HL-60 (cell line): Measurements from ENCODE around the gene RAP1GAP2.
"Not testable (repeated sequence)": the region's sequence is repeated elsewhere in the genome, so short reads cannot be mapped to it uniquely, and the experiment has no call there.

Source experiments
- DNase-seq, 2 experiments: peaks; one replicate each; pipeline ENCODE4 v3.0.0-alpha.2; 2010 to 2020; ENCODE audit warnings: low read depth in 1 of 2, low spot score in 1 of 2
- H3K27ac ChIP-seq: fragments of 250-450 bp; sonication (Bioruptor Pico); replicated peaks from 2 replicates; pipeline ENCODE4 v1.5.1; 2020; ENCODE audit warnings: mild to moderate bottlenecking, moderate library complexity
- H3K27me3 ChIP-seq: fragments of 250-450 bp; sonication (Bioruptor Pico); 2 replicates; pipeline ENCODE4 v1.5.1; 2021; ENCODE audit warnings: mild to moderate bottlenecking, moderate library complexity; ENCODE audit not compliant: insufficient read depth, poor library complexity, severe bottlenecking
- H3K4me3 ChIP-seq: replicated peaks from 2 replicates; pipeline ENCODE4 v1.5.1; 2011; ENCODE audit warnings: mild to moderate bottlenecking, control low read depth, low read length; ENCODE audit not compliant: insufficient read depth
- CTCF ChIP-seq: IDR thresholded peaks from one replicate; pipeline ENCODE4 v1.5.1; 2011; ENCODE audit warnings: low read length, control low read depth, inconsistent platforms; ENCODE audit not compliant: insufficient read depth
- GABPA ChIP-seq: IDR thresholded peaks from 2 replicates; pipeline ENCODE4 v1.6.1; 2012; ENCODE audit warnings: low read depth
- POLR2AphosphoS5 ChIP-seq: IDR thresholded peaks from 2 replicates; pipeline ENCODE4 v1.6.1; 2012; ENCODE audit warnings: low read depth
- REST ChIP-seq: IDR thresholded peaks from 2 replicates; pipeline ENCODE4 v1.6.1; 2012; ENCODE audit warnings: low read depth; ENCODE audit not compliant: insufficient replicate concordance
- SPI1 ChIP-seq: IDR thresholded peaks from 2 replicates; pipeline ENCODE4 v1.6.1; 2012; ENCODE audit warnings: low read depth, mild to moderate bottlenecking, borderline replicate concordance

Gene RAP1GAP2

GRCh38 chr17:2780256-2780655 lies 16.0 kb upstream of the RAP1GAP2 start:
- TF ChIP-seq CTCF = no peak
- TF ChIP-seq REST = no peak
- no peak for TF ChIP-seq POLR2AphosphoS5
- TF ChIP-seq GABPA = no peak
- no peak for TF ChIP-seq SPI1

DNA sequence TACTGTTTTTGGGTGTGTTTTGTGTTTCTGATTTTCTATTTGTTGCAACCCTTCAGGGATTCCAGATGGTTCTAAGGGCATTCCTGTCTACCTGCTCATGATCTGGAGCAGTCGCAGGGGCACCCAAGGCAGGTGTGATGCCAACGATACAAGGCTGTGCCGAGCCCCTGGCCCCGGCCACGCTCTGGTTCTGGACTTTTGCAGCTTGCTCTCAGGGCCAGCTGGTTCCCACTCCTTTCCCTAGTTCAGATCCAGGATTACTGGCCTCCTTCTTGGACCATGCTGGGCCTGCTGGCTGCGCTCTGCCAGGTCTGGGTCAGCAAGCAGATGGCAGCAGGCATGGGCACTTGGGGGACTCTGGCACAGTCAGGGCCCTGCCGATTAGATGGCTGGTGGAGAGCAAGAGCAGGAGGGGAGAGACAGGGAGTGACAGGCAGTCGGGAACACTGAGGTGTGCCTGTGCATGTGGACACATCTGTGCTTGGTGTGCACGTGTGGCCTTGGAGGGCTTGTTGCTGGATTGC lies 15.2 kb upstream of the RAP1GAP2 start:
- TF ChIP-seq SPI1 (no peak), GABPA (no peak), REST (no peak), CTCF (no peak), POLR2AphosphoS5 (no peak)
- Histone ChIP-seq H3K4me3 (no peak overlapping the region), H3K27ac (no peak overlapping the region), H3K27me3 (peaks cover 7% of the 10 kb centered on the region)
- DNase-seq = no peak

More at GRCh38 chr17:2780256-2780655, 16.0 kb upstream of the RAP1GAP2 start:
- Histone ChIP-seq H3K4me3 (no peak overlapping the region), H3K27me3 (peaks cover 9% of the 10 kb centered on the region), H3K27ac (no peak overlapping the region)
- no peak for DNase-seq

DNA sequence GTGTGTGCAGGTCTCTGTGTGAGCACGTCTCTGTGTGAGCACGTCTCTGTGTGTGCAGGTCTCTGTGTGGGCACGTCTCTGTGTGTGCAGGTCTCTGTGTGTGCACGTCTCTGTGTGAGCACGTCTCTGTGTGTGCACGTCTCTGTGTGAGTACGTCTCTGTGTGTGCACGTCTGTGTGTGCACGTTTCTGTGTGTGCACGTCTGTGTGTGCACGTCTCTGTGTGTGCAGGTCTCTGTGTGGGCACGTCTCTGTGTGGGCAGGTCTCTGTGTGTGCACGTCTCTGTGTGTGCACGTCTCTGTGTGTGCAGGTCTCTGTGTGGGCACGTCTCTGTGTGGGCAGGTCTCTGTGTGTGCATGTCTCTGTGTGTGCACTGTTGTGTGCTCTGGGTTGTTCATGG lies 14.6 kb upstream of the RAP1GAP2 start:
- not testable (repeated sequence) for DNase-seq, H3K27ac ChIP-seq, H3K4me3 ChIP-seq, H3K27me3 ChIP-seq

GRCh38 chr17:2782055-2782454 lies 14.2 kb upstream of the RAP1GAP2 start:
- no peak overlapping the region for H3K27ac ChIP-seq

More at GRCh38 chr17:2782055-2782454, 14.2 kb upstream of the RAP1GAP2 start:
- H3K4me3 ChIP-seq = no peak overlapping the region
- peaks cover 2% of the 10 kb centered on the region for H3K27me3 ChIP-seq
- TF ChIP-seq SPI1 (no peak), CTCF (no peak), REST (no peak), GABPA (no peak), POLR2AphosphoS5 (no peak)
- DNase-seq = no peak
